HepG2 (cell line): ENCODE results near the gene CTNNBL1. TPM values are rescaled to one million over a fixed set of nuclear protein-coding genes. Genes with fewer than 3 reads are reported as not detected.

Source experiments
- ELF1 ChIP-seq: sonication (generic); formaldehyde crosslinking; IDR thresholded peaks from 2 replicates; pipeline ENCODE4 v1.4.0; 2020; ENCODE audit warnings: missing genetic modification reagents
- FOXK1 ChIP-seq: sonication (generic); formaldehyde crosslinking; IDR thresholded peaks from 2 replicates; pipeline ENCODE4 v1.4.0; 2020; ENCODE audit warnings: low read depth, missing genetic modification reagents, borderline replicate concordance
- GLMP ChIP-seq: sonication (generic); formaldehyde crosslinking; IDR thresholded peaks from 2 replicates; pipeline ENCODE4 v1.9.0; 2021; ENCODE audit warnings: missing genetic modification reagents, mild to moderate bottlenecking, borderline replicate concordance
- HNF4G ChIP-seq, 2 experiments: sonication (generic) in 1 of 2; formaldehyde crosslinking in 1 of 2; IDR thresholded peaks; 2 replicates each; pipeline versions ENCODE4 v1.4.0 to v1.6.1; 2011 to 2020; ENCODE audit warnings: borderline replicate concordance in 2 of 2, low read depth in 2 of 2, mild to moderate bottlenecking in 2 of 2, low read length in 1 of 2, missing genetic modification reagents in 1 of 2, moderate library complexity in 1 of 2
- KAT8 ChIP-seq: IDR thresholded peaks from 2 replicates; pipeline ENCODE4 v1.6.1; 2016; ENCODE audit warnings: missing genetic modification reagents, missing compliant biosample characterization
- NPAS2 ChIP-seq: sonication (generic); formaldehyde crosslinking; IDR thresholded peaks from 2 replicates; pipeline ENCODE4 v1.8.0; 2022; ENCODE audit warnings: mild to moderate bottlenecking, missing genetic modification reagents, borderline replicate concordance
- WIZ ChIP-seq: sonication (generic); formaldehyde crosslinking; IDR thresholded peaks from 2 replicates; pipeline ENCODE4 v1.5.1; 2020; ENCODE audit warnings: mild to moderate bottlenecking, missing genetic modification reagents
- ZHX2 ChIP-seq, 2 experiments: sonication (generic) in 1 of 2; formaldehyde crosslinking in 1 of 2; IDR thresholded peaks; 2 replicates each; pipeline versions ENCODE4 v1.6.1 to v1.9.0; 2014 to 2022; ENCODE audit warnings: antibody characterized with exemption in 1 of 2, borderline replicate concordance in 1 of 2, inconsistent platforms in 1 of 2, low read depth in 1 of 2, missing genetic modification reagents in 1 of 2
- ZNF34 ChIP-seq: sonication (generic); formaldehyde crosslinking; IDR thresholded peaks from 2 replicates; pipeline ENCODE4 v1.4.0; 2020; ENCODE audit warnings: mild to moderate bottlenecking, missing genetic modification reagents, borderline replicate concordance
- polyA plus RNA-seq, 8 experiments: library from polyadenylated mRNA; depleted of rRNA in 3 of 8; stranded (reverse) in 7 of 8; unstranded in 1 of 8; fragments of >200 nt; fragmentation: Illumina TruSeq in 4 of 8; extraction: Trizol in 4 of 8; gene quantifications; 2 replicates each; pipeline versions ENCODE4 v1.2.1 to v1.2.3, GENCODE V29; 2011 to 2016; ENCODE audit warnings: low read depth in 4 of 8, missing spikeins in 1 of 8, mixed read lengths in 1 of 8; ENCODE audit not compliant: insufficient read depth in 1 of 8
- total RNA-seq, 5 experiments: library from RNA; depleted of rRNA; stranded (reverse); fragments of >200 nt; fragmentation: Illumina TruSeq; extraction: Trizol; gene quantifications; 2 replicates each; pipeline ENCODE4 v1.2.3, GENCODE V29; 2016; ENCODE audit warnings: low read depth in 1 of 5
- TF ChIP-seq, protein P1 (sequence below): sonication (generic); formaldehyde crosslinking; IDR thresholded peaks from 2 replicates; pipeline ENCODE4 v1.4.0; 2020; ENCODE audit warnings: mild to moderate bottlenecking, missing genetic modification reagents, borderline replicate concordance
- TF ChIP-seq, protein P2 (sequence below): sonication (generic); formaldehyde crosslinking; IDR thresholded peaks from 2 replicates; pipeline ENCODE4 v1.4.0; 2020; ENCODE audit warnings: missing genetic modification reagents
- TF ChIP-seq, protein P3 (sequence below): sonication (generic); formaldehyde crosslinking; IDR thresholded peaks from 2 replicates; pipeline ENCODE4 v1.4.0; 2020; ENCODE audit warnings: low read depth, mild to moderate bottlenecking, missing genetic modification reagents

CTNNBL1 gene
- total and polyA plus RNA-seq, 2 of the 13 experiments (the other 11 are each of a cell fraction or from before 2014, with no cell fraction given): 49.3 to 94.6 TPM

GRCh38 chr20:37877832-37878772 lies 184.3 kb downstream of the CTNNBL1 start (continued):
- TF ChIP-seq KAT8 (CRISPR knock-in tag) (no peak), ELF1 (CRISPR knock-in tag) (0 out of 2 replicates have a peak, but pooled peaks have one; percentile 13), ZHX2 (IDR thresholded peaks at IDR 0.05; ENCODE audit: low read depth) (no peak), ZHX2 (CRISPR knock-in tag; IDR thresholded peaks at IDR 0.05; ENCODE audit: borderline replicate concordance) (no peak), WIZ (CRISPR knock-in tag) (no peak), FOXK1 (no peak), HNF4G (IDR thresholded peaks at IDR 0.05; ENCODE audit: borderline replicate concordance, low read depth, low read length) (peak; percentile 80), HNF4G (CRISPR knock-in tag; IDR thresholded peaks at IDR 0.05; ENCODE audit: borderline replicate concordance, low read depth) (peak; percentile 80; the same call in 1 of the 2 replicates), NPAS2 (CRISPR knock-in tag) (no peak), ZNF34 (CRISPR knock-in tag) (no peak), GLMP (CRISPR knock-in tag) (no peak)
- TF ChIP-seq, protein P1, sequence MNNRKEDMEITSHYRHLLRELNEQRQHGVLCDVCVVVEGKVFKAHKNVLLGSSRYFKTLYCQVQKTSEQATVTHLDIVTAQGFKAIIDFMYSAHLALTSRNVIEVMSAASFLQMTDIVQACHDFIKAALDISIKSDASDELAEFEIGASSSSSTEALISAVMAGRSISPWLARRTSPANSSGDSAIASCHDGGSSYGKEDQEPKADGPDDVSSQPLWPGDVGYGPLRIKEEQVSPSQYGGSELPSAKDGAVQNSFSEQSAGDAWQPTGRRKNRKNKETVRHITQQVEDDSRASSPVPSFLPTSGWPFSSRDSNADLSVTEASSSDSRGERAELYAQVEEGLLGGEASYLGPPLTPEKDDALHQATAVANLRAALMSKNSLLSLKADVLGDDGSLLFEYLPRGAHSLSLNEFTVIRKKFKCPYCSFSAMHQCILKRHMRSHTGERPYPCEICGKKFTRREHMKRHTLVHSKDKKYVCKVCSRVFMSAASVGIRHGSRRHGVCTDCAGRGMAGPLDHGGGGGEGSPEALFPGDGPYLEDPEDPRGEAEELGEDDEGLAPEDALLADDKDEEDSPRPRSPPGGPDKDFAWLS (CRISPR knock-in tag): no peak
- TF ChIP-seq, protein P2, sequence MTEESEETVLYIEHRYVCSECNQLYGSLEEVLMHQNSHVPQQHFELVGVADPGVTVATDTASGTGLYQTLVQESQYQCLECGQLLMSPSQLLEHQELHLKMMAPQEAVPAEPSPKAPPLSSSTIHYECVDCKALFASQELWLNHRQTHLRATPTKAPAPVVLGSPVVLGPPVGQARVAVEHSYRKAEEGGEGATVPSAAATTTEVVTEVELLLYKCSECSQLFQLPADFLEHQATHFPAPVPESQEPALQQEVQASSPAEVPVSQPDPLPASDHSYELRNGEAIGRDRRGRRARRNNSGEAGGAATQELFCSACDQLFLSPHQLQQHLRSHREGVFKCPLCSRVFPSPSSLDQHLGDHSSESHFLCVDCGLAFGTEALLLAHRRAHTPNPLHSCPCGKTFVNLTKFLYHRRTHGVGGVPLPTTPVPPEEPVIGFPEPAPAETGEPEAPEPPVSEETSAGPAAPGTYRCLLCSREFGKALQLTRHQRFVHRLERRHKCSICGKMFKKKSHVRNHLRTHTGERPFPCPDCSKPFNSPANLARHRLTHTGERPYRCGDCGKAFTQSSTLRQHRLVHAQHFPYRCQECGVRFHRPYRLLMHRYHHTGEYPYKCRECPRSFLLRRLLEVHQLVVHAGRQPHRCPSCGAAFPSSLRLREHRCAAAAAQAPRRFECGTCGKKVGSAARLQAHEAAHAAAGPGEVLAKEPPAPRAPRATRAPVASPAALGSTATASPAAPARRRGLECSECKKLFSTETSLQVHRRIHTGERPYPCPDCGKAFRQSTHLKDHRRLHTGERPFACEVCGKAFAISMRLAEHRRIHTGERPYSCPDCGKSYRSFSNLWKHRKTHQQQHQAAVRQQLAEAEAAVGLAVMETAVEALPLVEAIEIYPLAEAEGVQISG (CRISPR knock-in tag): 0 out of 2 replicates have a peak, but pooled peaks have one; percentile 31
- TF ChIP-seq, protein P3, sequence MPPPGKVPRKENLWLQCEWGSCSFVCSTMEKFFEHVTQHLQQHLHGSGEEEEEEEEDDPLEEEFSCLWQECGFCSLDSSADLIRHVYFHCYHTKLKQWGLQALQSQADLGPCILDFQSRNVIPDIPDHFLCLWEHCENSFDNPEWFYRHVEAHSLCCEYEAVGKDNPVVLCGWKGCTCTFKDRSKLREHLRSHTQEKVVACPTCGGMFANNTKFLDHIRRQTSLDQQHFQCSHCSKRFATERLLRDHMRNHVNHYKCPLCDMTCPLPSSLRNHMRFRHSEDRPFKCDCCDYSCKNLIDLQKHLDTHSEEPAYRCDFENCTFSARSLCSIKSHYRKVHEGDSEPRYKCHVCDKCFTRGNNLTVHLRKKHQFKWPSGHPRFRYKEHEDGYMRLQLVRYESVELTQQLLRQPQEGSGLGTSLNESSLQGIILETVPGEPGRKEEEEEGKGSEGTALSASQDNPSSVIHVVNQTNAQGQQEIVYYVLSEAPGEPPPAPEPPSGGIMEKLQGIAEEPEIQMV: no peak
